DMS 273 (cell line): ENCODE results near the gene MYMX.
"Not testable (repeated sequence)": the region's sequence is repeated elsewhere in the genome, so short reads cannot be mapped to it uniquely, and the experiment has no call there.

Experiments used
- DNase-seq: peaks from one replicate; lab custom pipeline; 2025; ENCODE audit not compliant: unreplicated experiment; lab: John Stamatoyannopoulos, UW

Gene MYMX

DNA sequence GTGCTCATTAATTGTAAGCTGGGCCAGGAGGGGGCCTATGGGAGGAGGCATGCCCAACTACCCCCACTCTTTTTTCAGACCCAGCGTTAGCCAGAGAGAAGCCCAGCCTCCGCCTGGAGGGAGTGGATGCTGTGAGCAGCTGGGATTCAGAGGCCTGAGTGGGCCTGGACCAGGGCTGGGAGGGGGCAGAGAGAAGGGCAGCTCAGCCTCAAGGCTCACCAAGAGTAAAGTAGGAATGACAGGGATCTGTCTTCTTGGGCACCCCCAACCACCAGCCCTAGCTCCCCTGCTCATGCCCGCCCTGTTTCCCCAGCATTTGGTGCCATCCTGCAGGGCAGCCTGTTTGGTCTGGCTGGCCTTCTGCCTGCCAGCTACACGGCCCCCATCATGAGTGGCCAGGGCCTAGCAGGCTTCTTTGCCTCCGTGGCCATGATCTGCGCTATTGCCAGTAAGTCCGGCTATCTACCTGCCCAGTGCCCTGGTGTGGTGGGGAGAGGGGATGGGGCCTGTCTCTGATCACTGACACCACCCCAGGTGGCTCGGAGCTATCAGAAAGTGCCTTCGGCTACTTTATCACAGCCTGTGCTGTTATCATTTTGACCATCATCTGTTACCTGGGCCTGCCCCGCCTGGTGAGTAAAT, 13.4 kb downstream of the MYMX start:
- DNase-seq = no peak

DNA sequence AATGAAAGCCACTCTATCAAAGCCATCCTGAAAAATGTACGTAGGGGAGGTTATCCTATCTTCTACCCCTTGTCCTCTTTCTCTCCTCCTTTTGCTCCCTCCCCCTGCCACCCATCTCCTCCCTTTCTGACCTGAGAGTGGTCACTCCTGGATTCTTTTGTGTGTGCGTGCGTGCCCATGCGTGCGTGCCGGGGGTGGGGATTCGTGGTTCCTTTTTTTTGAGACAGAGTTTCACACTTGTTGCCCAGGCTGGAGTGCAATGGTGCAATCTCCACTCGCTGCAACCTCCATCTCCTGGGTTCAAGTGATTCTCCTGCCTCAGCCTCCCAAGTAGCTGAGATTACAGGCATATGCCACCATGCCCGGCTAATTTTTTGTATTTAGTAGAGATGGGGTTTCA, 14.7 kb downstream of the MYMX start:
- DNase-seq = not testable (repeated sequence)

DNA sequence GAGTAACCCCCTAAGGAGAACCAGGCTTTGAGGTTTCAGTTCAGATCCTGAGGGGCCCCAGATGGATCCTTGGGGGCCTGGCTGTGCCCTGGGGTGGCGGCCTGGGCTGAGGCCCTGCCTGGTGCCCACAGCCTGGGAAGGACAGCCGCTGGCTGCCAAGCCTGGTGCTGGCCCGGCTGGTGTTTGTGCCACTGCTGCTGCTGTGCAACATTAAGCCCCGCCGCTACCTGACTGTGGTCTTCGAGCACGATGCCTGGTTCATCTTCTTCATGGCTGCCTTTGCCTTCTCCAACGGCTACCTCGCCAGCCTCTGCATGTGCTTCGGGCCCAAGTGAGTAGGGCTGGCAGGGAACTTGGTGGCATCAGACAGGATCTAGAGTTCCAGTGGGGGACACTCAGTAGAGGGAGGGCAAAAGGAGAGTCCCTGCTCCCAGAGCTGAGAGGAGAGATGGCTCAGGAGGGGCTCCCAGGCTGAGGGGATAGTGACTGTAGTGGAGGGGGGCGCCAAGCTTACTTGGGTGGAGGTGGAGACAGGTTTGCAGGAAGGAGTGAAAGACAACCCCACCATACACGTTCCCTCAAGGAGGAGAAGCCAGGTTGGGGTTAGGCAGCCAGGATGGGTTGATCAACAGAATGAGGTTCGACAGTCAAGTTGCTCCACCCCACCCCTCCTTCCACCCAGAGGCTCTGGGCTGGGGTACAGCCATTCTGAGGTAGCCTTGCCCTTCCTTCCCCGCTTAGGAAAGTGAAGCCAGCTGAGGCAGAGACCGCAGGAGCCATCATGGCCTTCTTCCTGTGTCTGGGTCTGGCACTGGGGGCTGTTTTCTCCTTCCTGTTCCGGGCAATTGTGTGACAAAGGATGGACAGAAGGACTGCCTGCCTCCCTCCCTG, 16.2 kb downstream of the MYMX start:
- DNase-seq = no peak

DNA sequence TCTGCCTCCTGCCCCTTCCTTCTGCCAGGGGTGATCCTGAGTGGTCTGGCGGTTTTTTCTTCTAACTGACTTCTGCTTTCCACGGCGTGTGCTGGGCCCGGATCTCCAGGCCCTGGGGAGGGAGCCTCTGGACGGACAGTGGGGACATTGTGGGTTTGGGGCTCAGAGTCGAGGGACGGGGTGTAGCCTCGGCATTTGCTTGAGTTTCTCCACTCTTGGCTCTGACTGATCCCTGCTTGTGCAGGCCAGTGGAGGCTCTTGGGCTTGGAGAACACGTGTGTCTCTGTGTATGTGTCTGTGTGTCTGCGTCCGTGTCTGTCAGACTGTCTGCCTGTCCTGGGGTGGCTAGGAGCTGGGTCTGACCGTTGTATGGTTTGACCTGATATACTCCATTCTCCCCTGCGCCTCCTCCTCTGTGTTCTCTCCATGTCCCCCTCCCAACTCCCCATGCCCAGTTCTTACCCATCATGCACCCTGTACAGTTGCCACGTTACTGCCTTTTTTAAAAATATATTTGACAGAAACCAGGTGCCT, 16.9 kb downstream of the MYMX start:
- no peak for DNase-seq

DNA sequence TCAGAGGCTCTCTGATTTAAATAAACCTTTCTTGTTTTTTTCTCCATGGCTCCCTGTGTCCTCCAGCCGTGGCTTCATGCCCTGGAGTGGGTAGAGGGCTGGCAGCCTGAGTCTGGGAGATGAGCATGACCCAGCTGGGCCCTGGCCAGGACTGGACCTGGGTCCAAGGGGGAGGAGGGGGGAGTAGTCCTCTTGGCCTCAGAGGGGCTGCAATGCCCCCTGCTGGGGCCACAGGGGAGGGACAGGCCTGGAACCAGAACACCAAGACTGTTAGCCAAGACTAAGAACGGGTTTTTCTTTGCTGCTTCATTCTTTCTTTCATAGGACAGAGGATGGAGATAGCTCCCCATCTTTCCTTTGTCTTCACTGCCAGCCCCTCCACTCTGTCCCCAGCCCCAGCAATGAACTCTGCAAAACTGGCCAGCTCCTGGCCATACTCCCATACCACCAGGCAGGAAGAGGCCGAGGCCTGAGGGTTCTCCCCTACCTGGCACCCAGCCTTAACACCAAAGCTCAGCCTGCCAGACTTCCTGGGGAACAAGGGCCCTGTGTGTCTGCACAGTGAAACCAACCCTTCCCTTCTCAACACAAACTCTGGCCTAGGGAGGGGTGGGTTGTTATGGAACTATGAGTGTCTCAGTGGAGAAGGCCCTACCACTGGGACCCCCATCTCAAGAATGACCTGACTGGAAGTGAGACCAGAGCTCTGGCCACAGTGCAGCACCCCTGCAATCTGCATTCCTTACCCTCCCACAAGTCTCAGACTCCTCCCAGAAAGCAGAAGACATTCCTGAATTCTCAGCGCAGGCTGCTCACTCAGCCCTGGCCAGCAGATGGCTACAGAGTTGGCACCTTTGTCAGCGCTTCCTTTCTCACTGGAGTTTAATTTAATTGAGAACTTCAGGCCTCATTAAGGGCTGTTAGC, 17.6 kb downstream of the MYMX start:
- peak; percentile 82 for DNase-seq

DNA sequence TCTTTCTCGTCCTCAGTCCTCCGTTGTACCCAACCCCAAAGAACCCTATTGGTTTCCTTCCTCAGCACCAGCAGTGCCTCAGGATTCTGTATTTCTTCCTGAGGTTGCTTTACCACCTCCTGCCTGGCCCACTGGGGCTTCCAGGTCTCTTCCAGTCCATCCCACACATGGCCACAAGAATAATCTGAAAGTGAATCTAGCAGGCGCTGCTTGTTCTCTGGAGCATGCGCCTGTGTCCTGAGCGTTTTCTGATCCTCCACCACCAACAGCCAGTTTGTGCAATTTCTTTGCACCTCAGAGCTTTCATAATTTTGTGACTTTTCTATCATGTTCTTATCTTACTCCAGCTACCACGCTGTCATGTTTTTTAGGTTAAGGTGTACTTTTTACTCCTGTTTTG, 18.5 kb downstream of the MYMX start:
- no peak for DNase-seq

DNA sequence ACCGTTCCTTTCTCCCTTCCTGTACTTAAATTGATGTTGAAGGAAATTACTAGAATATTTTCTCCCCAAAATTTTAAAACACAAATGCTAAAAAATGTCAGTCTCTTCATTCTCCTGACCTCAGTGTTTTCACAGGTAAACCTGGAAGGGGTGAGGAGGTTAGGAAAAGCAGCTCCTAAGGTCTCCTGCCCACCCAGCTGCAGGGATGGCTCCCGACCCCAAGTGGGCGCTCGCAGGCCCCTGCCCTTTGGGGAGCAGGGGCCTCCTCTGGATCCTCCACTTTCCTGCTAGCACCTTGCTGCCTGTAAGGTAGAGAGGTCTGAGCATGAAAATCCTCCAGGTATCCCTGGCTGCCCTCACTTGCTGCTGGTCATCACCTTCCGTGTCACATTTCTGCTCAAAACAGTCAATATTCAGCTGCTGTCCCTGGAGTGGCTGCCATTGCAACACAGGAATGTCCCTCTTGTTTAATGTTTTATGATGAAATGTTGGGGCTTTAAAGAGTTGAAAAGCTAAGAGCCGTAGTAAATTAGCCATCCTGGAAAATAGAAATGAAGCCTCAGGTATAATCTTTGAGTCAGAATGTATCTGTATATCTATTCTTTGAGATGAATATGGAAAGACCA, 19.3 kb downstream of the MYMX start:
- no peak for DNase-seq

DNA sequence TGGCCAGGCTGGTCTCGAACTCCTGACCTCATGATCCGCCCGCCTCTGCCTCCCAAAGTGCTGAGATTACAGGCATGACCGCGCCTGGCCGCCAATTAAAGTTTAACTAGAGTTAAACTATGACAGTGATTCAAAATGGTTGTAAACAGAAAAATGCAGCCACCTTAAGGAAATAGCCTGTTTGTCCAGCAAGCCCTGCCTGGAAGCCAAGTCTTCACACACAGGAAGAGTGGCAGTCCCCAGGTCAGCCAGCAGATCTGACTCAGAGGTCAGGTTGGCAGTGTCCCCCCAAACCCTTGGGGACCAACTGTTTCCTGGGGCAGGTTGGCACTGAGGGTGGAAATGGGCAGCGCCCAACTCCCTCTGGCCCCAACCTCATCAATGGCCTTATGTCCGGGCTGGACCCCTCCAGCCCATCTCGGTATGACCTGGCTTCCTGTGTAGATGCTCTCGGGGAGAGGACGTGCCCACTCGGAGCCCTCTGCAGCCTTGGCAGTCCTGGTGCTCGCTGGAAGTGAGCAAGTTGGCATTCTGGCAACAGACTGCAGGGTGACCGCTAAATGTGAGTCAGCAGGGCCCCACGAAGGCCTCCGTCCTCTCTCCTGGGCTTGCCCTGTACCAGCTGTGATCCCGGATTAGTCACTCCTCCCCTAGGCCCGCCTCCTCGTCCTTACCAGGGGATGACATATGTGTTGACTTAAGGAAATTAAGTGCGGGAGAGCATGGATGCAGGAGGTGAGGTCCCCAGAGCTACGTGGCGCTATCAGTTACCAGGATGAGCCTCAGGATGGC, 20.5 kb downstream of the MYMX start:
- DNase-seq = peak; percentile 97

DNA sequence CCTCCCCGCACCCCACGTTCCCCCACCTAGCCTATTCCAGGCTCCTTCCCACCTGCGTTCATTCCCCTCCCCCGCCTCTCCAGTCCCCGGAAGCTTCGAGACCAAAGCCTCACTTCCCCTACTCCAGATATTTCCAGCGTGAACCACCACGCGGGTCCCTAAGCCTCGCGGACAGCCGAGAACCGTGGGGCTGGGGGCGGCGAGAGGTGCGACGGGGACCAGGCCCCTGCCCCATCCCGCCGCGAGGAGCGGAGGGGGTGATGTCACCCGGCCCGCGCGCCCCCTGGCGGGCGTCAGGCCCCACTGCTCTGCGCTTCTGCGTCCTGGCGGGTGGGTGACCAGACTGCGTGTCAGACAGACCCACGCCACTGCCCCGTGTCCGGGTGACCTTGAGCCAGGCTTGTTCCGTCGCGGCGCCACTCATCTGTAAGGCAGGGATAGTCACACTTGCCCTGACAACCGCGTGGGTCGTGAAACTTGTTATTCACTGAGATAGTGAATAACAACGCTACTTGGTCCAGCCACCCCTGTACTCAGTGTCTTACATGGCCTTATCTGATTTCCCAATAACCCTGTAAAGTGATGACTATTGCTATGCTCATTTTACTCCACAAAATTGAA, 21.2 kb downstream of the MYMX start:
- DNase-seq = peak; percentile 93

DNA sequence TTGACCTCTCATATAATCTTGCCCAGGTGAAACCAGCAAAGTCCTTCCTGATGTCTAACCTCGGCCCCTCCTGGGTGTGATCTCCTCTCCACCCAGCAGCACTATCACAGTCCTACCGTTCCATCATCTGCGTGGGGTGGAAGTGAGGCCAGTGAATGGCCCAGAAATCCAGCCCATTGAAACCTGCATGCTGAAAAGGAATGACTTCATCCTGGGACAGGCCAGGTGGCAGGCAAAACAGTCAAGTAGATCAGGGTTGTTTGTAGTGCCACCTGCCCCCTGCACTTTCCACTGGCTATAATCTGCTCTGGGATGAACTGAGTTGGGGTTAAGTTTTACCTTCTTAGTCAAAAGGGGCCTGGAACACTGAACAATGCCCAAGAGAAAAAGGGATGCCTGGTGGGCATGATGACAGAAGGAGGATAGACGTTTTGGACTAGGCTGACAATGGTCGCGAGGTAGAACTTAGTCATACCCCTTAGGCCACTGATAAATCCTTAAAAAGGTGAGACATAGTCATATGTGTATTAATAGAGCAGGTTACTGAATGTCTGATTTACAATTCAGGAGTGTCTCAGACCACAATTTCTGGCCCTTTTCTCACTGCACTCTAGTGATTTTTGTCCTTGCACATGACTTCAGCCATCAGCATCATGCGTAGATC, 22.1 kb downstream of the MYMX start:
- DNase-seq = peak; percentile 56

DNA sequence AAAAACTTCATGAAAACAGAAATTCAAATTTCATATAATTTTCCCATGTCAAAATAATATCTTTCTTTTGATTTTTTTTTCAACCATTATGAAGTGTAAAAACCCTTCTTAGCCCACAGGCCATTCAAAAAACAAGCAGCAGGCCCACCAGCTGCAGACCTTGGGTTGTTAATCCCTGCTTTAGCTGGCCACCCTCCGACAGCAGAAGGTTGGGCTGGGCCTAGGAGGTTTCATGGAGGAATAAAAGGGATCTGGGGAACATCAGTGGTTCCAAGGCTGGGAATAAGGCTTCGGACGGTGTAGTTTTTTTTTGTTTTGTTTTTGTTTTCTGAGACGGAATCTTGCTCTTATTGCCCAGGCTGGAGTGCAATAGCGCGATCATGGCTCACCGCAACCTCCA, 26.6 kb downstream of the MYMX start:
- peak; percentile 65 for DNase-seq

DNA sequence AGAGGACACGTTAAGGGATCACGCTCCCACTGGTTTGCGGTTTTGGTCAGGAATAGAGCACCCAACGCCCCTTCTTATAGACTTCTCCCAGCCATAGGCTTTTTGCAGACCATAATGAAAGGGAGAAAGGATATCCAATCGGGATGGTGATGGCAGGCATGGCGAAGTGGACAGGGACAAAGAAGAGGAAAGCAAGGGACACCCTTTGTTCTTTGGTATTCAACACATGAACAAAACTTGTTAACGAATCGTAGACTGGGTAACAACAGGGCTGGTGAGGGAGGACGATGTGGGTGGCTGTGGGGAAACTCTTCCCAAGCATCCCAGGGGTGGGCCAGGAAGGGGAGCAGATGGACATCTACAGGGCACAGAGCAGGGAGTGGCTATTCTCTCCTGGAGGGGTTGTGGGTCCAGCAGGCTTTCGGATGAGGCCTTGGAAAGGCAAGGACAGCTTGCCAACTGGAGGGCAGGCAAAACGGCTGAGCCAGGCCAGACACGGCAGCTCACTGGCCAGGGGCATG, 28.7 kb downstream of the MYMX start:
- DNase-seq = no peak

DNA sequence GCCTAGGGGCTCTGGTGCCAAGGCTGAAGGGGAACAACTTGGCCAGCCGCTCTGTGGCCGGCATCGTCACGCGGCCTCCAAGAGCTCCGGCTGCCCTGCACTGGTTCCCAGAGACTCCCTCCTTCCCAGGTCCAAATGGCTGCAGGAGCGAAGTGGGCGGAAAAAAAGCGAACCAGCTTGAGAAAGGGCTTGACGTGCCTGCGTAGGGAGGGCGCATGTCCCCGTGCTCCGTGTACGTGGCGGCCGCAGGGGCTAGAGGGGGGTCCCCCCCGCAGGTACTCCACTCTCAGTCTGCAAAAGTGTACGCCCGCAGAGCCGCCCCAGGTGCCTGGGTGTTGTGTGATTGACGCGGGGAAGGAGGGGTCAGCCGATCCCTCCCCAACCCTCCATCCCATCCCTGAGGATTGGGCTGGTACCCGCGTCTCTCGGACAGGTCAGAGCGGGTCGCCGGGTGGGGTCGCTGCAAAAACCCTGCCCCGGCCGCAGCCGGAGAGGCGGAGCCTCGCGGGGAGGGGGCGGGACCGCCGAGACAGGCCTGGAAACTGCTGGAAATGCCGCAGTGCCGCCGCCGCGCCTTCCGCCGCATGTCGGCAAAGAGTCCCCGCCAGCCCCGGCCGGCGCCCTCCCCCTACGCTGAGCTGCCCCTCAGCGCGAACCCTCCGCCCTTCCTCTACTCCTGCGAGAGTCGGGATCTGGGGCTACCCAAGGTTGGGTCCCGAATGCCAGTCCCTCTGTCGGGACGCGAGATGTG, 29.4 kb downstream of the MYMX start:
- peak; percentile 91 for DNase-seq

DNA sequence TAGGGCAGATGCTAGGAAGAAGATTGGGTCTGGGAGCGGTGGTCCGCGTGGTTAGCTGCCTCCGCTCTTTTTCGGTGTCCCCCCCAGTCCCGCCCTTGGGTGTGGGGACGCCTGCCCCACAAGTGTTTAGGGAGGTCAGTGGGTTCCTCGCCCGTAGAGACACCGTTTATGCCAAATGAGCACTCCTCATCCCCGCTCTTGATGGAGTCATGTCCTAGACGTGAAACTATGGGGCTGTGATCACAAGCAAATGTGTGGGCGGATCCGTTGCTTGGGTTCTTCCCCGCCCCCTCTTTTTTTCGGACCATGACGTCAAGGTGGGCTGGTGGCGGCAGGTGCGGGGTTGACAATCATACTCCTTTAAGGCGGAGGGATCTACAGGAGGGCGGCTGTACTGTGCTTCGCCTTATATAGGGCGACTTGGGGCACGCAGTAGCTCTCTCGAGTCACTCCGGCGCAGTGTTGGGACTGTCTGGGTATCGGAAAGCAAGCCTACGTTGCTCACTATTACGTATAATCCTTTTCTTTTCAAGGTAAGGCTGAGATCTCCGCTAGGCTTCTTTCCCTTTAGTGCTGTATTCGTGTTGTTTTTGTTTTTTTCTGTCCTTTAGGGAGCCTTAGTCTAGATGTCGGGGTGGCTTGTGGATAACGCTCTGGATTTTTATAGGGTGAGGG, 30.1 kb downstream of the MYMX start, which contains the start of gene HSP90AB1:
TSS of gene HSP90AB1 (plus strand) at position 439 of the 675 bp plus-strand sequence. CDS start 1,529 bp downstream, outside the sequence.
- peak; percentile 99 for DNase-seq

DNA sequence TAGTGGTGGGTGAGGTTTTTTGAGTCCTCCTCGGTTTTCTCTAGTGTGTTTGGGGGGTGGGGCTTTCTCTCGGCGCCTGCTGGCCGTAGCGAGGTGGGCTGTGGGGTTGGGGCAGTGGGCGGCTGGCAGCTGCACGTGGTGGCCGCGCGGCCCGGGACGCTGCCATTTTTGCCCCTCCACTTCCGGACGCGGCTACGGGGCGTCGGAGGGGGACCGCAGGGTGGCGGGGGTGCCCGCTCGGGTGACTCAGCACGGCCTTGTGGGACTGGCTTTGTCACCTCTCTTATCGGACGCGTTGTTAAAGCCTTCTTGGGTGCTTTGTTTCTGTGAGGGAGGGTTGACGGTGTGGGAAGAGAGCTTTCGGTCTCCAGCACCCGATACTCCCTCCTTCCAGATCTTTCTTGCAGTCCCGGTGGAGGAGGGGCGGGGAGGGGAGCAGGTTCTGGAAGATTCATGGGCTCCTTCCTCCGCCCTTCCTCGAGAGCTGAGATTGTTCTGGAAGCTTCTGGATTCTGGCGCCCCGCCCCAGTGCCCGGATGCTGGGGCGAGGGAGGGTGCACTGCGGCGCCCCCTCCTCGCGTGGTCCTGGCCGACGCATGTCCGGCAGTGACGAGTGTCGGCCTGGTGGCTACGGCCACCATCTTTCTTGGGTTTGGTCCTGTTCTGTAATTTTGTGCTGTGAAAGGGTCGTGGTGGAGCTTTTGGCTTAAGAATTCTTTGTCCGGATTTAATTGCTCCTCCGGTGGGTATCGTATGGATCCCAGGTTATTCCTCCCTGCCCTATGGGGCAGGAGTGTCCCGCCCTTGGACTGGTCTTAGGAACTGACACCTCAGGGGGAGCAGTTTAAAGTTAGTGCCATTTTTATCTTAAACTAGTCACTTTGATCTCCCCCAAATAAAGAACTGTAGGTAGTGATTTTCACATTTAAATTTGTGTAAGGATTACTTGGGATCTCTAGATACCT, 30.9 kb downstream of the MYMX start:
- peak; percentile 69 for DNase-seq

DNA sequence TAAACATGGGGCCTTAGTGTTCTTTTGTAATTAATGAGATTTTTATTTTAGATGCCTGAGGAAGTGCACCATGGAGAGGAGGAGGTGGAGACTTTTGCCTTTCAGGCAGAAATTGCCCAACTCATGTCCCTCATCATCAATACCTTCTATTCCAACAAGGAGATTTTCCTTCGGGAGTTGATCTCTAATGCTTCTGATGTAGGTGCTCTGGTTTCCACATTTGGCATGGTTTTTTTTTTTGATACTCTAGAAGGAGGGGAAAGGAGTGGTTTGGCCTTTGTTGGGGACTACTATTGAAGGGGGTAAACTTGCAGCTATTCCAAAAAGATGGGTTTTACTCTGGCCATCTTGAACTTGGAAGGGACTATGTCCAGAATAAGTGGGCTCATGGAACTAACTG, 31.9 kb downstream of the MYMX start:
- DNase-seq = no peak
